Kidney epithelial cell (primary cell): Measurements from ENCODE around the gene GDF2. TPM values are rescaled to one million over a fixed set of nuclear protein-coding genes. Genes with fewer than 3 reads are reported as not detected.

Experiments
- DNase-seq: peaks from one replicate; pipeline ENCODE4 v3.0.0-alpha.2; 2010; ENCODE audit warnings: low read depth
- H3K27me3 ChIP-seq: 2 replicates; pipeline ENCODE4 v1.6.0; 2011; ENCODE audit warnings: low read length; ENCODE audit not compliant: control insufficient read depth, insufficient read depth
- H3K36me3 ChIP-seq: 2 replicates; pipeline ENCODE4 v1.5.1; 2011; ENCODE audit warnings: low read length; ENCODE audit not compliant: control insufficient read depth, insufficient read depth
- H3K4me3 ChIP-seq: 2 replicates; pipeline ENCODE4 v1.5.1; 2011; ENCODE audit warnings: low read depth, mild to moderate bottlenecking, control low read depth, low read length
- CTCF ChIP-seq: IDR thresholded peaks from 2 replicates; pipeline ENCODE4 v1.5.1; 2011; ENCODE audit warnings: mild to moderate bottlenecking, moderate library complexity, low read length, control low read depth, inconsistent platforms; ENCODE audit not compliant: insufficient read depth, poor library complexity, severe bottlenecking
- total RNA-seq: library from RNA; depleted of rRNA; stranded (reverse); fragments of >200 nt; gene quantifications from 2 replicates; pipeline ENCODE4 v1.2.3, GENCODE V29; 2015

Gene GDF2
- total RNA-seq, 1 donor from 2014 or later: not detected

DNA sequence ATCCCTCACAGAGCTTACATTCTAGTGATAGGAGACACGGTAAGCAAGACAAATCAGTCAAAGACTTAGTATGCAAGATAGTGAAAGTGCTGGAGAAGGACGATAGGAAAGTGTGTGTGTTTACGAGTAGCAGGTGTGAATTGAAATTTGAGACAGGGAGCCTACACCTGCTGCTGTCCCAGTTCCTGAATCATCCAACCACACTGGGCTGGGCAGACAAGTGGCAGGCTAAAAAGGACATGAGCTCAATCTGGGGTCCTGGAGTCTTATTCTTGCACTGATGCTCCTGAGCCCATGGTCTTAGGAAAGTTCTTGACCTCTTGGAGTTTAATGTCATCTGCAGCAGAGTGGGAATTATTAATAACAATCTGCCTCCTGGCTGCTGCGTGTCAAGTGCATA is 42.1 kb downstream of the GDF2 start:
- Histone ChIP-seq H3K27me3 (peaks cover 2% of the 10 kb centered on the region), H3K36me3 (no peaks in the 10 kb centered on the region), H3K4me3 (no peak overlapping the region)
- no peak for DNase-seq
- no peak for TF ChIP-seq CTCF

DNA sequence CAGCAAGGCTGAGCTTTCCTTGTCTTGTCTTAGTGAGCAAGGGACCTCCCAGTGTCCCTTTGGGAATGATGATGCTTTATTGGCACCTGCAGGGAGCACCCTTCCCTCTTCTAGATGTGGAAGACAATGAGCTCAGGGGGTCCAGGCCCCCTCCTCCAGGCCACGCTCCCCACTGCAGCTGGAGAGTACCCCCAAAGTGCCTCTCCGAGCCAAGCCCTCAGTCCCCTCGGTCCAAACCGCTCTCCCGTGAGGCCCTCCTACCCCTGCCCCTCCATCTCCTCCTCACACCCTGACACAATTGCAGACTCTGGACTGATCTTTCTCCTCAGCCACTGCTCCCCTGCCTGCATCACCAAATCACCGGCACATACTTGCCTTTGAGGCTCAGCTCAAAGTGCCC is 42.7 kb downstream of the GDF2 start:
- no peak for TF ChIP-seq CTCF
- no peak for DNase-seq
- Histone ChIP-seq H3K4me3 (no peak overlapping the region), H3K27me3 (peaks cover 2% of the 10 kb centered on the region), H3K36me3 (no peaks in the 10 kb centered on the region)

- TF ChIP-seq CTCF: no peak
- H3K4me3 ChIP-seq: no peak overlapping the region
- no peaks in the 10 kb centered on the region for H3K36me3 ChIP-seq
- H3K27me3 ChIP-seq: peaks cover 2% of the 10 kb centered on the region
- no peak for DNase-seq
Observed at GRCh38 chr10:47365431-47366180, 43.4 kb downstream of the GDF2 start.

DNA sequence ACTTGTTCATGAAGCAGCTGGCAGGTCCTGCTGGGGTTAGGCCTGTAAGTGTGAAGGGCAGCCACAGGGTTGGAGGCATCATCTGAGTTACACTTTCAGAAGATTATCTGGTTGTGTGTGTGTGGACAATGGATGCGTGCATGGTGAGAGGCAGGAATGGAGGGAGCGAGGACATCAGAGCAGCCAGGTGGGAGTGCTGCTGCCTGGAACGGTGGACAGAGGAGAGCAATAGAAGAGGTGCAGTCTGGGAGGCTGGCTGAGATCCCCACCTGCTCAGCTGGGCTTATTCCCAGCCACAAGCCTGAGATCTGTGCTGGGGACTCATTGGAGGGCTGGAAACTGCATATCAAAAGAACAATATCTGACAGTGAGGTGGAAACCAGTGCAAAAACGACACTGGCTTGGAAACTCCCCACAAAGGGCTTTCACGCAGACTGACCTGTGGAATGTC is 44.0 kb downstream of the GDF2 start:
- no peak for TF ChIP-seq CTCF
- H3K36me3 ChIP-seq: no peaks in the 10 kb centered on the region
- peaks cover 2% of the 10 kb centered on the region for H3K27me3 ChIP-seq
- no peak overlapping the region for H3K4me3 ChIP-seq
- no peak for DNase-seq

DNA sequence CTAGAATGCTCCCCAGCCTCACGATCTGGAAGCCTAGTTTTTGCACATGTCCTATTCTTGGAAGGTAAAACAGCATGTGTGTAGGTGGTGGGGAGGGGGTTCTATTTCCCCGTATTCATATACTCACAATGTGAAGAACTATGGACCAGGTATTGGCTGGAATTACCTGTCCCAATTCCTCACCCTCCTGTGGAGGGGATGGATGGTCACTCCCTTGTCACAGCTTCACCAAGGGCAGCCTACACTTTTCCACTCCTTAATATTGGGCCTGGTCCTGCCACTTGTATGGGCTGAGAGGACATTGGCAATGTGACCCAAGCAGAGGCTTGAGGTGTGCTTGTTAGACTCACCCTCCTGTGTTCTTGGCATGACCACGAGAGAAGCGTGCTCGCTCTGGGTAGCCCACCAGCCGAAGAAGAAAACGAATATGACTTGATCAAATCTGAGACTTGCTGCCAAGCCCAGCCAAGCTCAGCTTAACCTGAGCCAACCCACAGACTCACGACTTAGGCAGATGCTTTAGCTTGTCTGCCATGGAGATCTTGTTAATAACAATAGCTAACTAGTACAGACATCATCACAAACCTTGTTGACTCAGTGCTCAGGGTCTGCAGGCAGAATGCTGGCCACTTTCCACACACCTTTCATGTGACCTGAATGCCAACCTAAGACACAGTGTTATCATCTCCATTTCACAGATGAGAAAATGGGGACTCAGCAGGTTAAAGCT is 44.6 kb downstream of the GDF2 start:
- no peak for TF ChIP-seq CTCF
- DNase-seq: no peak
- no peak overlapping the region for H3K4me3 ChIP-seq
- H3K36me3 ChIP-seq: no peaks in the 10 kb centered on the region
- peaks cover 2% of the 10 kb centered on the region for H3K27me3 ChIP-seq

DNA sequence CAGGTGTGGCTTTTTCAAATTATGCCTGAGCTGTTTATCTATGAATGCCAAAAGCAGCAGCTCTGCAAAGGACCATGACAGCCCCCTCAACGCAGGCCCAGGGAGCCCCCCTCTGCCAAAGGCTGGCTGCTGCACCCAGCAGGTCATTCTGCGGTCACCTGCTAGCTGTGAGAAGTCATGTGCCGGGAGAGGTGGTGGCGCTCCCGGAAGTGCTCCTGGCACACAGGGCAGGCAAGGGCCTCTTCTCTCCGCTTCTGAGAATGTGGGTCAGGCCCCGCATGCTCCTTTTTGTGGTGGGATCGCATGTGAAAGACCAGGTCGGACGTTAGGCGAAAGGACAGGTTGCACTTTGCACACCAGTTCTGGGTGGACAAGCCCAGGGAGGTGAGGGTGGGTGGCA is 45.4 kb downstream of the GDF2 start:
- no peak for DNase-seq
- no peaks in the 10 kb centered on the region for H3K36me3 ChIP-seq
- TF ChIP-seq CTCF: no peak
- no peak overlapping the region for H3K4me3 ChIP-seq
- peaks cover 2% of the 10 kb centered on the region for H3K27me3 ChIP-seq
